ENCODE results near the gene ZNF804A.

The ZNF804A gene

DNA sequence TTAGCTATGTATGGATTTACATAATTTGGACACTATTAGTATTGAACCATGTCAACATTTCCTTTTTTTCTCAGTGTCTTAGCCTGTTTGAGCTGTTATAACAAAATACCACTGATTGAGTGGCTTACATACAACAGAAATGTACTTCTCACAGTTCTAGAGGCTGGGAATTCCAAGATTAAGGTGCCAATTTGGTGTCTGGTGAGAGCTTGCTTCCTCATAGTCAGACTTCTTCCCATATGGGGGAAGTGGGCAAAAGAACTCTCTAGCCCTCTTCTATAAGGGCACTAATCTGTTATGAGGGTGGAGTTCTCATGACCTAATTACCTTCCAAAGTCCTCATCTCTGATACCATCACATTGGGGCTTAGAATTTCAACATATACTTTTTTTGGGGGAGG, 12.6 kb downstream of the ZNF804A start:
- no peak for DNase-seq (ENCODE audit: low read depth, low spot score)

DNA sequence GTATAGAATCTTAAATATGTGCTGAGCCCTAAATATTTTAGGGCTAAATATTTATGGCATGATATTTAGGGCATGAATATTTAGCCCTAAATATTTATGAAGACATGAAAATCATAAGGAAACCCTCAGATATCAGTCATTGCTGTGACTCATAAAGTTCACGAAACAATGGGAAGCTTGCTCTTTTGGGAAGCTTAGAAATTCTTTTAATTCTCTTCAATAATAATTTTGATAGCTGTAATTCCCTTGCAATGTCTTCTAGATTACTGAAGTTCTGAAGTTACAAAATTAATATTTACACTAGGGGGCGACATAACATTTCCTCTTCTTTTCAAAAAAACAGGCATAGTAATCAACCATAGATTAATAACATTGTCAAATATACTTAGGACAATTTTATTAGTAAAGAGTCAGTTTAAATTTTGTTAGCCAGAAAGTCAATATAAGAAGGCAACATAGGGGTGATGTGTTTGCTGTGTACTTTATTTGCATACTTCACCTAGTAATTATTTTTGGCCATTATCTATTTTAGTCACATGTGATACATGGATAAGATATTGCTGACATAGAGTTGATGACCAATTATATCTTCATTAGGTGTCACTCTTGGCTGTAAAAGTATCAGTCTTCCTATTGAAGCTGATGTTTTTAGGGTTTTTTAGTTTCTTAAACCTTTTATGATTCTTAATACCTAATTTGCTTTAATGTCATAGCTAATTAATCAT, 13.2 kb downstream of the ZNF804A start:
- DNase-seq (ENCODE audit: low read depth, low spot score): no peak

DNA sequence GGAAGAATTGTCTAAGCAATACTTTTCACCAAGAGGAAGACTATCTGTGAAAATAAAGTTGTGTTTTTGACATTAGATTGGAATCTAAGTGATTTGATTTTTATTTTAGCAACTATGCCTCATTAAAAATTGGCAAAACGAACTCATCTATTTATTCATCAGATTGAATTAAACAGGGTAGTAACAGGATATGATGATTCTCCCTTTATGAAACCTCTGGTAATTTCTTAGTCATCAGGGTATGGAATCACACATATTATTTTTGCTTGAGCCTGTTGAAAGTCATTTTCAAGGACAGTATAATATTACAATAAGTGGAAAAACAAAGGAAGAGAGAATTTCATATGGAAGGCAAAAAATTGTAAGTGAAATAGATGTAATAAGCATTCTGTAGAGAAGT, 22.0 kb downstream of the ZNF804A start:
- DNase-seq (ENCODE audit: low read depth, low spot score): no peak

DNA sequence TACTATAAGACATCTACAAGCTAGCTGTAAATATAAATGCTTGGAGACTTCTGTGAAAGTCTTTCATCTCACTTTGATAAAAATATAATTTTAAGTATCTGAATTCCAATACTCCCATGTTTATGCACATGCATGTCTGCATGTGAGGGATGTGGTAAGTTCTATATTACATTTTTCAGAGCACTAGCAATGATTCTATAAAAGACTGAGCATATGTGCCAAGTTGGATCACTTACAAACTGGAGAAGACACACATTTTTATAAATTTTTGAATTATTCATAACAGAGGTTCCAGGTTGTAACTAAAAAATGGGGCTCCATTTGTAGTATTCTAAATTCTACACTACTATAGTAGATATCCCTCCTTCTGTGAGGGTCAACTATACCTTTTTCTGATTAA, 26.0 kb downstream of the ZNF804A start:
- DNase-seq (ENCODE audit: low read depth, low spot score): no peak

DNA sequence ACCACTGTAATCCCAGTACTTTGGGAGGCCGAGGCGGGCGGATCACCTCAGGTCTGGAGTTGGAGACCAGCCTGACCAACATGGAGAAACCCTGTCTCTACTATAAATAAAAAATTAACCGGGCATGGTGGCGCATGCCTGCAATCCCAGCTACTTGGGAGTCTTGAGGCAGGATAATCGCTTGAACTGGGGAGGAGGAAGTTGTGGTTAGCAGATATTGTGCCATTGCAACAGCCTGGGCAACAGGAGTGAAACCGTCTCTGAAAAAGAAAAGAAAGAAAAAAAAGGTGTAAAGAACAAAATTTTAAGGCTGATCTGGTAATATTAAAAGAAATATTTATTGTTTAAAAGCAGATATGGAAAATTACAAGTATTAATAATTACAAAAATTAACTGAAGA, 29.7 kb downstream of the ZNF804A start:
- DNase-seq (ENCODE audit: low read depth, low spot score): no peak

DNA sequence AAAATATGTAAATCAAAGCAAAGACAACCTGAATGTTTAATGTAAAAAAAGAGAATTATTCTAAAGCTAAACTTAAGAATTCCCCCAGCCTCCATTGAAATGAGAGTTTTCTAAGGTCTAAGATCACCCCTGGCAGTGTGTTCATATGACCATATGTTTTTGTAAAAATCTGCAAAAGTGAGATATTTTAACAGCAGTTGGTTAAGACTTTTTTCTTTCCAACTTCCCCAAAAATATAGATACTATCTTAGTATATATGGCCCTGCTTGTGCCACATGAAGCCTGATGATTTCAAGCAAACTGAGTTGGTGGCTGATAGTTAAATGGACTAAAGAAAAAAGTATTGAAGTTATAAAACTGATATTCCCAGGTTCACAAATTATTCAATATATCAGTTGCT, 35.4 kb downstream of the ZNF804A start:
- DNase-seq (ENCODE audit: low read depth, low spot score): no peak

DNA sequence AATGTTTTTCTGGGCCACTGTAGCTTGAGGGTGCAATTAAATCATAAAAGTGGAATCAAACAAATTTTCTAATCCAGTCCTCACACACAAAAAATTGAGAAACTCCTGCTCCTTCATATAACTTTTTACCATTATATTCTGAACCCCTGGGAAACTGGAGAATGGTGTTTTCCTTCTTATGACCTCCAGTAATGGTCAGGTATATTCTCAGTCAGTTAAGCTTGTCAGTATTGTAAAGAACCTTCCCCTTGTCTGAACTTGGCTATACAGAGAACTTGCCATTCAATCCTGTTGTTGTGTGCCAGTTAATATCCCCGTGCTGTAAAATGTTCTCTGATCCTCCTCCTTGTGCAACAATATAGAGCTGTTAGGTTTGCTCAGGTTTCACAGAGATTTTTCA, 39.5 kb downstream of the ZNF804A start:
- DNase-seq (ENCODE audit: low read depth, low spot score): no peak

DNA sequence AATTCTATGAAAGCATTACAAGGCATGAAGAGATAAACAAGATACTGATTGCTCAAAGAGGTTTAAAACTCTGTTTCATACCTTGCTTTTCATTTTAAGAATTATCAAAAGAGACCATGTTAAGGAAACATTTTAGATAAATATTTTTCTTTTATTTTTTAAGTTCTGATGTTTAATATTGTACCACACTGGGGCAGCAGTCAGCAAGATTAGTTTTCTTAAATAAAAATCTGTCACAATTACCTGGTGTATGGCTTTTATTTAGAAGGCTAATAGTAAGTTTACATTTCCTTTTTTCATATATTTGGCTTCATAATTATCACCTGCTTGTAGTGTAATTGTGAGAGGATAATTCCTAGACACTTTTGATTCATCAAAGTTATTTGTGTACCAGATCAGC, 46.4 kb downstream of the ZNF804A start:
- no peak for DNase-seq (ENCODE audit: low read depth, low spot score)

DNA sequence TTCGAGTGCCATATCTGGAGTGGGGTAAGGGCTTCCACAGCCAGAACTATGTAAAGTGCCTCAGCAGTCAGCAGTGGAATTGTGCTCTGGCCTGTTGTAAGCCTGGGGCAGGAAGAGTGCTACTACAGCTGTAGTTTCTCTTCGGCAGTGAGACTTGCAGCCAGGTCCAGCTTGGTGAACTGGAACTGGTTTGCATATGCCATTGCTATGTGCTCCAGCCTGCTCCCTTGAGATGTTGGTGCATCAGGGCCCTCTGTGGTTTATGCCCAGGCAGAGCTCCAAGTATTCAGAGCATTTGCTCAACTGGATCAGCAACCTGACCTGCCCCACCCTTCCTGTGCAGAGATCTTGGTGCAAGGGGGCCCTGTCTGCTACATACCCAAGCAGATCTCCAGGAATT, 47.8 kb downstream of the ZNF804A start:
- no peak for DNase-seq (ENCODE audit: low read depth, low spot score)

DNA sequence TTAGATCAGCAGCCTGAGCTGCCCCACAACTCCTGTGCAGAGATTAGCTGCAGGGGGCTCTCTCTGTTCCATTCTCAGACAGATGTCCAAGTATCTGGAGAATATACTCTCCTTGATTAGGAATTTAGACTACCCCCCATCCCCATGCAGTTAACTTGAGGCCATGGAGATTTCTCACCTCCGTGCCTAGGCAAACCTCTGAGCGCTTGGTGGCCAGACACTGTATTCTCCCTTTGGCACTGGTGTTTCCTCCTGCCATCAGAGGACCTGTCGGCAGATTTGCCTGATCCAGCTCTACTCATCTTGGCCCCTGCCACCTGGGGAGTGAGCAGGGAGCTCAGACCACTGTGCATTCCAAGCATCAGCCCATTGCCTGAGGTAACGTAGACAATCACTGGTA, 48.3 kb downstream of the ZNF804A start:
- no peak for DNase-seq (ENCODE audit: low read depth, low spot score)

DNA sequence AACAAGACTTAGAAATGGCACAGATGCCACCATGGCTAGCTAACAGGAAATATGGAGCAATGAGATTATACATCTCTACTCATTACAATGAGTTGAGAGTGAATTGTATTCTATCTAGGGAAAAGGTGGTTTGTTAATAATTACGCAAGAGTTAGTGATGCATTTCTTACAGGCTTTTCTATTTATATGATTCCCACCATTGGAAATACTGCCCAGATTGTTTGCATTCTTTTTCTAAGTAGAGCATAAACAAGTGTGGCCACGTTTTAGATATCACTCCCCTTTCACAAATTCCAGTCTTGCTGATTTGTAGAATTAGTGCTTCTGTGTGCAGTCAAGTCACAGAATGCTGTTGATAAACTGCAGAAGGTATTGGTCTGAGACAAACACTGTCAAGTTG, 56.6 kb downstream of the ZNF804A start:
- no peak for DNase-seq (ENCODE audit: low read depth, low spot score)

DNA sequence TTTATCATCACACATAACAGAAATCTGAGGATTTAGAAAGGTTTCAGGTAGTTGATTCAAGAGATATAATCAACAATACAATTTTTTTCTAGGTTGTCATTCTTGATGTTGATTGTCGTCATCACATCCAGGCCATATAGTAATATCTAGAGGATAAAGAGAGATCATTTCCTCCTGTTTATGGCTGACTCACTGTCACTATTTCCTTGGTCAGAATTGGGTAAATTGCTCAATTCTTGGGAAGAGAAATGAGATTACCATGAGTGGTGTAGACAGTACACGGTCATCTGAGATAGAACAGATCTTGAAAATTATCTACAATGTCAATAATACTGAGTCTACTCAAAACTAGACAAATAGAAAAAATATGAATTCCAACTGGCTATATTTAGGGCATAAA, 78.8 kb downstream of the ZNF804A start:
- no peak for DNase-seq (ENCODE audit: low read depth, low spot score)

DNA sequence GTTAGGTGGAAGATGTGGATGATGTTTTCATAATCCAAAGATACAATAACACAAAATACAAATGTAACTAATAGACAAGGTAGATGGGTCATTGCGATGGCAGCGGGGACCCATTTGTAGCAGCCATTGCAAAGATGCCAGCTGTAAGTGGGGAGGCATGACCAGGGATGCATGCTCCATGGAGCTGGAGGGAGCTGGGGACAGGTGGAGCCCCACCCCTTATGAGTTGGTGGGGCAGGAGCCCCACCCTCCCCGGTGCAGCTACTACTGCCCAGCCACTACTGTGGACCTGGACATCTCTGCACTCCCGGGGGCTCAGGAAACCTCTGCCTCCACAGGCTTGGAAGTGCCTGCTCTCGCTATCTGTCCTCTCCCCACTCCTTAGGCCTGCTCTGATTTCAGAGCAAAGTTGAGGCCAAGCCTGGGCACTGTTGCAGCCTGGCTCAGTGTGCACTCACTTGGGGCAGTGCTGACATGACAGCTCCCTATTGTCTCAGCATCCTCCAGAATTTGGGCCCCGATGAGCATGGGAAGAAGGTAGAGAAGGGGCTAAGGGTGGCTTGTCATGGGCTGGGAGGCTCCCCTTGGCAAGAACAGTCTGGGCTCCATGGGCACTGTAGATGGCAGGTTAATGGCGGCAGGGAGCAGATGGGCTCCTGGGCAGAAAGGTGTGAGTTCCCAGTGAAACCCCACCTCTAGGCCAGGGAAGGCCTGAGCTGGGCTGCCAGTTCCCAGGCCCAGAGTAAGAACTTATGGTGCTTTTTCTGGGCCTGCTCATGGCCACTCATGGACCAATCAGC, 81.1 kb downstream of the ZNF804A start:
- no peak for DNase-seq (ENCODE audit: low read depth, low spot score)

DNA sequence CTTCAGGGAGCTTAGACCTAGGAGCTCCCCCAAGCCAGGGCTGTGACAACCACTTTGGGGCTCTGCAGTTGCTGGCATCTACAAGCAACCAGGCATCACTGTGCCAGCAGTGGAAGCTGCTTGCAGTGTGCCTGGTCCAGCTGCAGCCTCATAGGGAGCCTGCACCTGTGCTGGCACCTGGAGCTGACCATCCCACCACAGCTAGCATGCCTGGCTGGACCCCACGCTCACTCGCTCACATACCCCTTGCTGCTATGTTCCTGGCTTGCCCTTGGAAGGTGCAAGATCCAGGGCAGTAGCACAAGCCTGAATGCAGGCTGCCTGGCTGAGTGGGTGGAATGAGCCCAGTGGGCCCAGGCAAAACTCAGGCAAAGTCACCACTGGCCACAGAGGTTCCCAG, 82.5 kb downstream of the ZNF804A start:
- DNase-seq (ENCODE audit: low read depth, low spot score): no peak

DNA sequence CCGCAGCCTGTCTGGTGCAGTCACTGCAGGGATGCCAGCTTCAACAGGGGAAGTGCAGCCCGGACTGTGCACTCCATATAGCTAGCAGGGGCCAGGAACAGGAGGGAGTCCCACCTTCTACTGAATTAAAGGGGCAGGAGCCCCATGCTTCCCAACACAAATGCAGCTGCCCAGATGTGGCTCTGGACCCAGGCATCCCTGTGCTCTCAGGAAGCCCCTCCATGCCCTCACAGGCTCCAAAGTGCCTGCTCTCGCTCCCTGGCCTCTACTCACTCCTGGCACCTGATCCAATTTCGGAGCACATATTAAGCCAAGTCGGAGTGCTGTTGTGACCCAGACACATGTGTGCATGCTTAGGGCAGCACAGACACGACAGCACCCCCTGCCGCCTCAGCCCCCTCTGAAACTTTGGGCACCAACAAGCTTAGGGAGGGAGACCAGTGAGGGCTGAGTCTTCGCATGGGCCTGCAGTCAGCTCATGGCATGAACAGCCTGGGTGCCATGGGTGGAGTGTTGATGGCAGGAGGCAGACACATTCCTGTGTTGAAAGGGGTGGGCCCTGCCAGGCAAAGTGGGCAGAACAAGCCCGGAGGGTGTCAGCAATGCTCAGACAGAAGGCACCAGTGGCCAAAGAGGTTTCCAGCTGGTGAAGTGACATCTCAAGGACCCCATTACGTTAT, 83.5 kb downstream of the ZNF804A start:
- DNase-seq (ENCODE audit: low read depth, low spot score): no peak

DNA sequence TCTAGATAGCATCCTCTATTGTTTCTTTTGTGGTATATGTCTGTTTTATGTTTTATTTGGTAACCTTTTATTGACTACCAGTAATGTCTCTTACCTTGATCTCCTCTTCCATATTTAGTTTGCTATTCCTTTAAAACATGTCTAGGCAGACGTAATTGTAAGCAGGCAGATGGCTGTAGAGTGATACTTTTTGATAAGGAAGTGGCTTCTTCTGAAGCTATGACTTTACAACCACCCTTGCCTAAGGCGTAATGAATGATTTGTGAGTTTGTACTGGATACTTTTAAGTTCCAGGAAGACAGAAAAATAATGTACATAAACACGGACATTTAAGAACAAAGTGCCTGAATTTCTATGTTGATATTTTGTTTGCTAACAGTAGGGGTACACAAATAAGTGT, 85.6 kb downstream of the ZNF804A start:
- no peak for DNase-seq (ENCODE audit: low read depth, low spot score)

DNA sequence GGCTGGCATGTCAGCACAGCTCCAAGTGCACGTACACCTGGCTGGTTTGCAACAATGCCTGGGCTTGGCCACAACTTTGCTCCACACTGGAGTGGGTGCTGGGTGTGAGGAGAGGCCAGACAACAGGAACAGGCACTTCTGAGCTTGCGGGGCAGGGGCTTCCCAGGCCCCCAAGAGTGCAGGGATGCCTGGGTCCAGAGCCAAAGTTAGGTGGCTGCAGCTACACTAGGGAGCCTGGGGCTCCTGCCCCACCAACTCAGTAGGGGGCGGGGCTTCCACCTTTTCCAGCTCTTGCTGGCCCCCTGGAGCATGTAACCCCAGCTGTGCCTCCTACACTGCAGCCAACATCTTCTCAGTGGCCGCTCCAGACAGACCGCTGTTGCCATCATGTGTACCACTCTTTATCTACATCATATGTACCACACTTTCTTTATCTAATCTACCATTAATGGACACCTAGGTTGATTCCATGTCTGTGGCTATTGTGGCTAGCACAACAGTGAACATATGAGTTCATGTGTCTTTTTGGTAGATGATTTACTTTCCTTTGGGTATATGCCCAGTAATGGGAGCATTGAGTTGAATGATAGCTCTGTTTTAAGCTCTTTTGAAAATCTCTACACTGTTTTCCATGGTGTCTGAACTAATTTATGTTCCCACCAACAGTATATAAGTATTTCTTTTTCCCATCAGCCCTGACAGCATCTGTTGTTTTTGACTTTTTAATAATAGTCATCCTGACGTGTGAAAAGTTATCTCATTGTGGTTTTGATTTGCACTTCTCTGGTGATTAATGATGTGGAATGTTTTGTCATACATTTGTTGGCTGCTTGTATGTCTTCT, 87.9 kb downstream of the ZNF804A start:
- no peak for DNase-seq (ENCODE audit: low read depth, low spot score)

DNA sequence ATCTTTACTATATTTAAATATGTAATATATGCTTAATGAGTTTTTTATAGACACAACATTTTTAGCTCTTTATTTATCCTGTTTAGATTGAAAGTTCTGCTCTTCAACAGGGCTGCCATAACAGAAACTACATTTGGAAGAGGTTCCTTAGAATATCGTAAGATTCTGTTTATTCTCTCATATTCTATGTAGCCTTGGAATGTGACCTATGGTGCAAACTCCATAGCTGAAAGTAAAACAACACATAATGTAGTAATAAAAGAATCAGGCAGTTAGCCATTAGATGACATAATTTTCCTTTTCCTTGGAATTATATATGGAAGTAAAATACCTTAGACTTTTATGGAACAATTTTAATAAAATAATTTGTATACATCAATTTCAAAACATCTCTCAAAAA, 91.3 kb downstream of the ZNF804A start:
- no peak for DNase-seq (ENCODE audit: low read depth, low spot score)

DNA sequence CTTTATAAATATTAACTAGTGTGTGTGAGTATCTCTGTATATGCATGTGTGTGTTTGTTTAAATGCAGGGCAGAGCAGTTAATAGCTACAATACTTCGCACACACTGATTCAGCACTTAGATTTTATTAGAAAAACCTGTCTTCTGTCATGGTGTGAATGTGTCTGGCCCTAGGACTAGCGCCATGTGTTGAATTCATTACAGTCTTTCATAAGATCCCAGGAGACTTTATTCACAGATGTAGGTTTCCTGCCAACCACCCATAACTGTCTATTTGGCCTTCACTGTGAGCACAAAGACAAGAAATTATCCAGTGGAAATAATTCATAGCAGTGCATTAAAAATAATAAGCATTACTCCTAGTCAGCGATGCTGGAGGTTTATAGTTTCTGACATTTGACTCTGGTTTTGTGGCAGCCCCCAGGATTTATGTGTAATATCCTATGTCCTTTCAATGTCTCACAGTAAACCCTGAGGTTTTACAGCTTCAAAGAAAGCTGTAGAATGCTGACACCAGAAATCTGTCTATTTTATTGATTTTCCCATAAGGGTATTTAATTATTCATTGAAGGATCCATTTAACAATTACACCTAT, 93.9 kb downstream of the ZNF804A start:
- DNase-seq (ENCODE audit: low read depth, low spot score): no peak

DNA sequence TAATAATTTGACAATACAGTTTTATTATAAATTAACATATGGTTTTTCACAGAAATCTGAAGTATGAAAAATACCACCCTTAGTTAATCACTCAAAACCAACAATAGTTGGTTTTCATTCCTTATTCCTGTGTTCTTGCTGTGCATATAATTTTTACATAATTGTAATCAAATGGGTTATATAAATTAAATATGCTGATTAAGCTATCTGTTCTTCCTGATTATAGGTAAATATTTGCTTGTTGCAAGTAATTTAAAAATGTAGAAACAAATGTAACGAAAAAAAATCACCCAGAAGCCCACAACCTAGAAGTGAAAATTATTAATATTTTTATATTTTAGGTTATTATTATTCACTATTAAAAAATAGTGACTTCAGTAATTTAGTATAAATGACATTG, 98.3 kb downstream of the ZNF804A start:
- no peak for DNase-seq (ENCODE audit: low read depth, low spot score)

DNA sequence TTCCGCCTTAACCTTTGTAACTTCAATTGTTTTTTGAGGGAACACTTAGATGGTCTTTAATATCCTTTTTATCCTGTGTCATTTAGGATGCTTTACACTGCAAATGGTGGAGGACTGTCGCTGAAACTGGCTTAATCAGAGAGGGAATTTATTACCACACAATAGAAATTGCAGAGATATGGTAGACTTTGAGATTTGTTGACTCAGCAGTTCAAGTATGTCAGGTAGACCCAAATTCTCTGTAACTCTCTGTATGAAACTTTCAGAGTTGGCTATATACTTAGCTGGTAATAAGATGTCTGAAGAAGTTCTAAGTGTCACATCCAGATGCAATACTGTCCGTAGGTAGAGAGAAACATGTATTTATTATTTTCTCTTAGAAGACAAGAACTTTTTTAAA, 100.1 kb downstream of the ZNF804A start:
- no peak for DNase-seq (ENCODE audit: low read depth, low spot score)

DNA sequence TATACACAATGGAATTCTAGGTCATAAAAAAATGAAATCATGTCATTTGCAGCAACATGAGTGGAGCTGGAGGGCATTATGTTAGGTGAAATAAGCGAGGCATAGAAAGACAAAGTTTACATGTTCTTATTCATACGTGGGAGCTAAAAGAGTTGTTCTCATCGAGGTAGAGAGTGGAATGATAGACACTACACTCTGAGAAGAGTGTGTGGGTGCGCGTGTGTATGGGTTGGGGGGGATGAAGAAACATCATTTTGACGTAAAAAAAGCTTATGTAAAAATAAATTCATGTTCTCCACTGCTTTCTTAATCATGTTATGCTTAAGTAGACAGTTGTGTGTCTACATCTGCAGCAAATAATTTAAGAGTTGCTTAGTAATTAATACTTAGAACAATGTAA, 123.6 kb downstream of the ZNF804A start:
- DNase-seq (ENCODE audit: low read depth, low spot score): no peak

Measured in activated naive CD8-positive, alpha-beta T cell treated with anti-CD3 and anti-CD28 coated beads, Interleukin-2, amount 50 U/mL, for 16 hours (primary cell).